ENCODE results near the gene NYNRIN.
"Not testable (repeated sequence)": the region's sequence is repeated elsewhere in the genome, so short reads cannot be mapped to it uniquely, and the experiment has no call there.

NYNRIN gene

GRCh38 chr14:24432259-24433131 is 33.7 kb downstream of the NYNRIN start:
- no peak for FAIRE-seq

DNA sequence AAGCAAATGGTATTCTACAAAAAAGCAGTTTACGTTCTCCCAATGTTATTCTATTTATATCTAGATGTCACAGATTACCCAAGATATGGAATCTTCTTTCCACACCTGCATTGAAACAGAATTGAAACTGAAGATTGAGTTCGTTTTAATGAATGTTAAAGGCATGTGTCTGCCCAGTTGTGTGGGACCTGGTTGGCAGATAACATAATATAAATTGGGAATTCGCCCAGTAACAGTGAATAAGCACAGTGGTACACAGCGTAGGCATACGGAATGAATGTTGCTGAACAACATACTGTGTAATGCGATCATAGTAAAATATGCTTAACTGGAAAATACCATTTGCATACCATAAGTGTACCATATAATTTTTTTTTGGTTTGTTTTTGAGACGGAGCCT is 35.2 kb downstream of the NYNRIN start:
- no peak for FAIRE-seq

DNA sequence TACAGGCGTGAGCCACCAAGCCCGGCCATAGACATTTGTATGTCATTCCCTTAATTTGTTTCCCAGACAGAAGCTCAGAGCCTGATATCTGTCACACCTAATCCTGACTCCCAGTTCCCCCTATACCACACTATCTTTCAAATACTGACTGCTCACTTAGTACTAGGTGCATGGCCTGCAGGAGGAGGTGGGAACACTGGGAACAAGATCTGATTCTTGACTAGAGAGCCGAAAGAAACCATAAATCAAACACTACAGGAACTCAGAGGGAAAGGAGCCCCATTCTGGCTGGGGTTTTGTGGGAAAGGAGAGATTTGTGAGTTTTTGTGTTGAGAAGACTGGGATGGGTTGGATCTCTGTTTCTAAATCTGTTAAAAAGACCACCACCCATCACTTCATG is 35.9 kb downstream of the NYNRIN start:
- no peak for FAIRE-seq

- FAIRE-seq, result no peak
Observed at GRCh38 chr14:24435192-24435810, 36.5 kb downstream of the NYNRIN start.

DNA sequence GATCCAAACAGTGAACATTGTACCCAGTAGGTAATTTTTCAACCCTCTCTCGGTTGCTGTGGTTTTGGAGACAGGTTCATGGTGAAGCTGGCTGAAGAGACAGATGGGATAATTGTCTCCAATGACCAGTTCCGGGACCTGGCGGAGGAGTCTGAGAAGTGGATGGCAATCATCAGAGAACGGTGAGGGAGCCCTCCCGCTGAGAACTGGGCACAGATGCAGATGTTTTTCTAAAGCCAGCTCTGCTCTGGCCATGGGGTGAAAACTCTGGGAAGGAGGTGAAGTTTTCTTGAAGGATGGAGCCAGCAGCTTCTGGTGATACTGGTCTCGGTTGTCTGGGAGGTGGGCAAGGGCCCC is 37.2 kb downstream of the NYNRIN start:
- no peak for FAIRE-seq

GRCh38 chr14:24436355-24437019 is 37.7 kb downstream of the NYNRIN start:
- FAIRE-seq, result no peak

DNA sequence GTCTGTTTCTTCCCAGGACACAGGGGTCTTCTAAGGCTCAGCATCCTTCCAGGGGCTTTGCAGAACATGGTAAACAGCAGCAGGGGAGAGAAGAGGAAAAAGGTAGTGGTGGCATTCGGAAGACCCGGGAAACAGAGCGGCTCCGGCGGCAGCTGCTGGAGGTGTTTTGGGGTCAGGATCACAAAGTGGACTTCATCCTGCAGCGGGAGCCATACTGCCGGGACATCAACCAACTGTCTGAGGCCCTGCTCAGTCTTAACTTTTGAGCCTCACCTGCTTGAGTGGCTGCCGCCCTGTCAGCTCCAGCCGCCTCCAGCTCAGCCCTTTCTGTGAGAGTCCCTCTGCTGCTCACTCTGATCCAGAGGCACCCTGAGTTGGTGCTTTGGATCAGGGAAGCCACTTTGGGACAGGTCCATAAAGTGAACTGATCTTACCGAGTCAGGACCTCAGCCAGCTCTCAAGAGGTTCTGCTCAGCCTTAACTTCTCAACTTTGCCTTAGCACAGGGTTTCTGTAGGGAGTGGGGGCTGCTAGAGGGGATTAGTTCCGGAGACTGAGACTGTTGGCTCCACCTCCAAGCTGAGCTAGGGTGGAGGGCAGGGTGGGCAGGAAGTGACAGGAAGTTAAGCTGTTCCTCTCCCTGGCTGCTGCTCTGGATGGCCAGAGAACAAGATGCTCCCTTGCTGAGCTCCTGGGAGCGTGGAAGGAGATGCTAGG is 38.4 kb downstream of the NYNRIN start:
- FAIRE-seq, result no peak

GRCh38 chr14:24437736-24438067 is 38.9 kb downstream of the NYNRIN start:
- FAIRE-seq, result no peak

GRCh38 chr14:24438223-24439097 is 39.7 kb downstream of the NYNRIN start:
- FAIRE-seq, result no peak

DNA sequence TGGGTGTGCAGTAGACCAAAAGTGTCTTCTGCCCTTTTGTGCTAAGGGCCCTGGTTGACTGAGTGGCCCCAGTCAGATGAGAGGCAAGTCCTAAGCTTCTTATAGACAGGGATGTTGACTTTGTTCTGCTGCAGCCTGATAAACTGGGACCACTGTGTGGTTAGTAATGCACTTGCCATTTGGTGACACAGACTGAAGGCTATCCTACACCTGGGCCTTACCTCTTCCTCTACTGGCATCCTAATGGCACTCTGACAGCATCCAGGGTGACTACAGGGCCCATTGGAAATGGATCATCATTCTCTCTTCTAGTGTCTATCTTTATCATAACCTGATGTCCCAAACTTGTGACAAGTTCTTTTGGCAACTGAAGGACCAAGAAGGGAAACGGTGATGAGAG is 40.5 kb downstream of the NYNRIN start:
- FAIRE-seq, result no peak

DNA sequence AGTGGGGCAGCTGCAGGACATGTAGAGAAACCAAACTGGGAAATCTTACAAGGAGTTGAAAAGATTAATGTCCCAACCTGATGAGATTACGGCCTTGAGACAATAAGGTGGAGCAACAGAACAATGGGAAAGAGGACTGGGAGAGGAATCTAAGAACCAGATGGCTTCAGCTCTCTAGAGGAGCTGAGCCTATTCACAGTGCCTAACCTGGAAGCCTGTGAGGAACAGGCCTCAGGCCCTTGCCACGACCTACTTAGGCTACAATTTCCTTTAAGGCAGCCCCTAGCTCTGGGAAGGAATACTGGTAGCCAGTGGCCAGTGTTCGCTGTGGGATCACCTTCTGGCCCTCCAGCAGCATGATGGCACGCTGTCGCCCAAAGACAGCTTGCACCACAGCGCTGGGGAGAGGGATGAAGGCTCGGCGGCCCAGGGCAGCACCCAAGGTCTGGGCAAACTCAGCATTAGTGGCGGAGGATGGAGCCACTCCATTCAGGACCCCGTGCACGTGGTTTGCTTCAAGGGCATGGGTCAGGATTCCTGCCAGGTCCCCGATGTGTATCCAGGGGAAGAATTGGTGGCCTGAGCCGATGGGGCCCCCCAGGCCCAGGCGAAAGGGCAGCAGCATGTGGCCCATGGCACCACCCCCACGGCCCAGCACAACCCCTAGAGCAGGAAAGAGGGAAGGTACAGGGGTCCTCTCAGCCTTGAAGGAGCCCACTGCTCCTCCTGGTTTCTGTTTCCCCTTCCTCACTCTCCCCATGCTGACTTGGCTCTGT is 41.2 kb downstream of the NYNRIN start:
- no peak for FAIRE-seq

DNA sequence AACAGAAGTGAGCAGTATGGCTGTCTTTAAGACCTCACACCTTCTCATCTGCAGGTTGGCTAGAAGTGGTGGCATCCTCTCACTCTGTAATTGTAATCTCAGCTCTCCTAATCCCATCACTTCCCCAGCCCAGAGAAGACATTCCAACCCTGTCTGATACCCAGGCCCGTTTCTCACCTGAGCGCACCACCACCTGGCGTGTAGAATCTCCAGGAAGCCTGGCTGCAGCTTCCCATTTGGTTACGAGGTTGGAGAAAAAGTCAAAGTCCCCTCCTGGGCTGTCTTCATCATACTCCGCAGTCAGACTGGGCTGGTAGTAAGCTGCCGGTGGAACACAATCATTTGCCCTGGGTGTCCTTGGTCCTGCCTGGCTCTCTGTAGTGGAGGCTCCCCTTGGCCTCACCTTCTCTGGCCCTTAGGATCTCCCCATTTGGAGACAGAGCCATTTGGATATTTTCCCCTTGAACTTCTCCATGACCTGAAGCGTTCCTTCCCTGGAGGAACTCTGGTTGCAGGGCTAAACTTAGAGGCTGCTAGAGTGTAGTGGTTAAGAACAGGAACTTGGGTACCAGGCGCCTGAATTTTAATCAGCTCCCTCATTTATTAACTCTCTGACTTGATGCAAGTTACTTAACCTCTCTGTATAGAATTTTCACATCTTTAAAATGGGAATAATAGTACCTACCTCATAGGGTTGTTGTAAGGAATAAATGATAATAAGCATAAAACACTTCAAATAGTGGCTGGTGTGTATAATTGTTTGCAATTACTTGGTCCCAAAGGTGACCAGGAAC is 42.0 kb downstream of the NYNRIN start:
- no peak for FAIRE-seq

DNA sequence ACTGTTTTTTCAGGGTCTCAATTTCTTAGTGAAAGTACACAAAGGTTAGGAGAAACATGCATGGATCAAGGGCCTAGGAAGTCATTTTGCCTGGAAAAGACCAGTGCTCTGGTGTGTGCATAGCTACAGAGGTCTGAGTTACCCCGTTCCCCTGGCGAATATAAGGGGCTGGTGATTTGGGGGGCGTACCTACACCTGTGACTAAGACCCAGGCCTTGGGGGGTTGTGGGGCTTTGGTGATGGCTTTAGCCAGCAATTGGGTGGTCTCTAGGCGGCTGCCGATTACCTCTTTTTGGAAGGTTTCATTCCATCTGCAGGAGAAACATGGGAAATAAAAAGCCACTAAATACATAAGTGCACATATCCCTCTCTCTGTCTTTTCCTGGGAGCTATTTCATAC is 42.7 kb downstream of the NYNRIN start:
- FAIRE-seq, result no peak

- FAIRE-seq, result no peak
Observed at GRCh38 chr14:24441904-24442239, 43.1 kb downstream of the NYNRIN start.

GRCh38 chr14:24442240-24443052 is 43.6 kb downstream of the NYNRIN start, which contains the start of gene SDR39U1:
SDR39U1 (minus strand) TSS chr14:24442776; CDS start chr14:24442769, 7 bp downstream.
- FAIRE-seq, result peak; percentile 97

- FAIRE-seq, result no peak
Observed at GRCh38 chr14:24443053-24443665, 44.4 kb downstream of the NYNRIN start.

DNA sequence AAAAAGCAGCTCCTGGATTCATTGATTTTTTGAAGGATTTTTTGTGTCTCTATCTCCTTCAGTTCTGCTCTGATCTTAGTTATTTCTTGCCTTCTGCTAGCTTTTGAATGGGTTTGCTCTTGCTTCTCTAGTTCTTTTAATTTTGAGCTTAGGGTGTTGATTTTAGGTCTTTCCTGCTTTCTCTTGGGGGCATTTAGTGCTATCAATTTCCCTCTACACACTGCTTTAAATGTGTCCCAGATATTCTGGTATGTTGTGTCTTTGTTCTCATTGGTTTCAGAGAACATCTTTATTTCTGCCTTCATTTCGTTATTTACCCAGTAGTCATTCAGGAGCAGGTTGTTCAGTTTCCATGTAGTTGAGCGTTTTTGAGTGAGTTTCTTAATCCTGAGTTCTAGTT is 52.0 kb downstream of the NYNRIN start:
- FAIRE-seq, result not testable (repeated sequence)

GRCh38 chr14:24456980-24457379 is 58.2 kb downstream of the NYNRIN start:
- FAIRE-seq, result no peak

- FAIRE-seq, result no peak
Observed at GRCh38 chr14:24458736-24459135, 59.9 kb downstream of the NYNRIN start.

All from endometrium (tissue), 2 donors.